NT2/D1 (cell line): ENCODE data around the gene TTC39B.

Experiments
- SUZ12 ChIP-seq: IDR thresholded peaks from 2 replicates; pipeline ENCODE4 v1.6.1; 2011; ENCODE audit not compliant: insufficient read length, insufficient read depth; ENCODE audit errors: extremely low read depth
- YY1 ChIP-seq: IDR thresholded peaks from 2 replicates; pipeline ENCODE4 v1.6.1; 2011; ENCODE audit not compliant: insufficient read length, insufficient read depth
- ZNF274 ChIP-seq: IDR thresholded peaks from 2 replicates; pipeline ENCODE4 v1.6.1; 2011; ENCODE audit warnings: mild to moderate bottlenecking, low read depth, low read length

- TF ChIP-seq YY1 (no peak), ZNF274 (no peak), SUZ12 (no peak)
Measured at GRCh38 chr9:15156241-15156640, 150.8 kb downstream of the TTC39B start.
